IMR-90 (cell line): ENCODE measurements around the gene LBH. TPM values are rescaled to one million over a fixed set of nuclear protein-coding genes. Genes with fewer than 3 reads are reported as not detected.
A peak's percentile ranks its signal among the peaks of the same experiment; 100 is the strongest.

ENCODE experiments used
- ATAC-seq: fragments of 200-7000 bp; cut with Tn5 transposase; 2 replicates; pipeline ENCODE4 v1.9.1; 2020; ENCODE audit warnings: low read depth, mild to moderate bottlenecking, moderate library complexity
- BruUV-seq: library from RNA; stranded (reverse); fragments of 400-500 nt; replicated peaks from 2 replicates; lab custom pipeline; 2021; lab: Mats Ljungman, UMichigan
- CTCF ChIA-PET: fragments of 300-600 bp; formaldehyde crosslinking; extraction: SDS; loops from one replicate; lab custom pipeline; 2021; ENCODE audit warnings: antibody characterized with exemption; lab: Yijun Ruan, JAX
- POLR2A ChIA-PET: fragments of 300-600 bp; sonication (Branson Sonifier 250); formaldehyde crosslinking; loops from one replicate; lab custom pipeline; 2022; ENCODE audit warnings: antibody characterized with exemption; ENCODE audit not compliant: unreplicated experiment; lab: Charles Lee
- DNase-seq: peaks from one replicate; pipeline ENCODE4 v3.0.0; 2013
- H2AFZ ChIP-seq: replicated peaks from 2 replicates; pipeline ENCODE3; 2013; ENCODE audit warnings: low read length, mild to moderate bottlenecking; ENCODE audit not compliant: poor library complexity
- H2AK5ac ChIP-seq: 2 replicates; pipeline ENCODE4 v1.6.1; 2013; ENCODE audit warnings: low read depth, low read length, inconsistent platforms
- H2AK9ac ChIP-seq: replicated peaks from 2 replicates; pipeline ENCODE3; 2013; ENCODE audit warnings: mild to moderate bottlenecking, low read depth, low read length, moderate library complexity; ENCODE audit not compliant: poor library complexity
- H2BK120ac ChIP-seq: 2 replicates; pipeline ENCODE4 v1.6.1; 2013; ENCODE audit warnings: low read depth, low read length, inconsistent platforms
- H2BK15ac ChIP-seq: 3 replicates; pipeline ENCODE4 v1.6.1; 2013; ENCODE audit warnings: low read depth, low read length, inconsistent platforms
- H2BK20ac ChIP-seq: 2 replicates; pipeline ENCODE4 v1.6.1; 2013; ENCODE audit warnings: low read depth, mild to moderate bottlenecking, inconsistent platforms, low read length, moderate library complexity
- H2BK5ac ChIP-seq: 2 replicates; pipeline ENCODE4 v1.6.1; 2013; ENCODE audit warnings: mild to moderate bottlenecking, low read depth, low read length, inconsistent platforms; ENCODE audit not compliant: poor library complexity, severe bottlenecking
- H3K14ac ChIP-seq: replicated peaks from 2 replicates; pipeline ENCODE4 v1.6.1; 2013; ENCODE audit warnings: low read depth, low read length, inconsistent platforms
- H3K18ac ChIP-seq: 2 replicates; pipeline ENCODE4 v1.6.1; 2013; ENCODE audit warnings: low read depth, low read length, control low read depth
- H3K23ac ChIP-seq: 2 replicates; pipeline ENCODE4 v1.6.1; 2013; ENCODE audit warnings: low read depth, low read length, inconsistent platforms
- H3K27ac ChIP-seq: 2 replicates; pipeline ENCODE4 v1.5.1; 2013; ENCODE audit warnings: mild to moderate bottlenecking, control low read depth, low read length; ENCODE audit not compliant: insufficient read depth
- H3K27me3 ChIP-seq: 2 replicates; pipeline ENCODE4 v1.6.1; 2013; ENCODE audit warnings: low read length; ENCODE audit not compliant: control insufficient read depth, insufficient read depth
- H3K36me3 ChIP-seq: 2 replicates; pipeline ENCODE4 v1.6.1; 2013; ENCODE audit warnings: low read length, mixed read lengths; ENCODE audit not compliant: control insufficient read depth, insufficient read depth
- H3K4ac ChIP-seq: 2 replicates; pipeline ENCODE4 v1.6.1; 2013; ENCODE audit warnings: low read depth, low read length, inconsistent platforms
- H3K4me1 ChIP-seq: 2 replicates; pipeline ENCODE4 v1.6.1; 2013; ENCODE audit warnings: low read length, mixed read lengths; ENCODE audit not compliant: control insufficient read depth, insufficient read depth
- H3K4me2 ChIP-seq: 2 replicates; pipeline ENCODE4 v1.6.1; 2013; ENCODE audit warnings: low read depth, mild to moderate bottlenecking, control low read depth, low read length, moderate library complexity
- H3K4me3 ChIP-seq: 2 replicates; pipeline ENCODE4 v1.5.1; 2013; ENCODE audit warnings: low read depth, mild to moderate bottlenecking, control low read depth, low read length, moderate library complexity; ENCODE audit not compliant: insufficient read depth
- H3K56ac ChIP-seq: 2 replicates; pipeline ENCODE4 v1.6.1; 2013; ENCODE audit warnings: low read length, inconsistent platforms; ENCODE audit not compliant: insufficient read depth; ENCODE audit errors: extremely low read depth
- H3K79me1 ChIP-seq, 2 experiments: 2 replicates each; pipeline ENCODE4 v1.6.1; 2013; ENCODE audit warnings: low read length in 2 of 2, inconsistent platforms in 1 of 2, low read depth in 1 of 2
- H3K9ac ChIP-seq: 2 replicates; pipeline ENCODE4 v1.6.1; 2013; ENCODE audit warnings: low read depth, low read length, control low read depth
- H3K9me1 ChIP-seq: 2 replicates; pipeline ENCODE4 v1.6.1; 2013; ENCODE audit warnings: low read length, inconsistent platforms; ENCODE audit not compliant: insufficient read depth
- H3K9me3 ChIP-seq: 2 replicates; pipeline ENCODE4 v1.6.1; 2013; ENCODE audit warnings: low read length; ENCODE audit not compliant: control insufficient read depth, insufficient read depth
- H4K20me1 ChIP-seq: 2 replicates; pipeline ENCODE4 v1.6.1; 2013; ENCODE audit warnings: low read length, inconsistent platforms; ENCODE audit not compliant: insufficient read depth
- H4K5ac ChIP-seq: 2 replicates; pipeline ENCODE4 v1.6.1; 2013; ENCODE audit warnings: mild to moderate bottlenecking, low read depth, low read length, control low read depth
- H4K8ac ChIP-seq, 2 experiments: 2 replicates each; pipeline ENCODE4 v1.6.1; 2013; ENCODE audit warnings: low read depth in 2 of 2, low read length in 2 of 2, control low read depth in 1 of 2, inconsistent platforms in 1 of 2
- H4K91ac ChIP-seq: 2 replicates; pipeline ENCODE4 v1.6.1; 2013; ENCODE audit warnings: low read depth, low read length, inconsistent platforms; ENCODE audit not compliant: insufficient read depth
- BHLHE40 ChIP-seq: fragments of 150-350 bp; IDR thresholded peaks from 2 replicates; pipeline ENCODE4 v1.6.1; 2016; ENCODE audit warnings: mild to moderate bottlenecking, low read depth, low read length
- MXI1 ChIP-seq: IDR thresholded peaks from 2 replicates; pipeline ENCODE4 v1.6.1; 2012; ENCODE audit warnings: low read depth, mild to moderate bottlenecking, low read length, moderate library complexity, borderline replicate concordance
- RAD21 ChIP-seq: IDR thresholded peaks from 2 replicates; pipeline ENCODE4 v1.6.1; 2012; ENCODE audit warnings: low read length, improper control_type of control experiment
- WGBS, 2 experiments: methylation state at CpG; one replicate each; pipeline versions ENCODE4 v1.1.5 to v1.1.7; 2013; ENCODE audit warnings: missing lambda C conversion rate in 2 of 2; ENCODE audit not compliant: insufficient read length in 1 of 2; ENCODE audit errors: extremely low coverage in 2 of 2; 5-methylcytosine and 5-hydroxymethylcytosine counted together
- dilution Hi-C: fragments of 300-500 bp; cut with HindIII; formaldehyde crosslinking; loops from one replicate; pipeline ENCODE4 v1.14.3; 2018; ENCODE audit warnings: low sequenced_read_pairs; ENCODE audit not compliant: unreplicated experiment
- in situ Hi-C: fragments of 300-500 bp; cut with MboI; formaldehyde crosslinking; loops from 3 replicates; pipeline ENCODE4 v1.14.3; 2019; ENCODE audit warnings: low sequenced_read_pairs, inconsistent platforms, mixed read lengths
- intact Hi-C: fragments of 100-400 bp; cut with micrococcal nuclease; formaldehyde crosslinking; loops from 2 replicates; pipeline ENCODE4 v1.10.0; 2022
- polyA plus RNA-seq, 3 experiments: library from polyadenylated mRNA; depleted of rRNA; stranded (reverse); fragments of >200 nt; gene quantifications; 2 replicates each; pipeline ENCODE4 v1.2.3, GENCODE V29; 2012; ENCODE audit warnings: low replicate concordance in 1 of 3
- total RNA-seq: library from RNA; depleted of rRNA; stranded (reverse); fragments of >200 nt; gene quantifications from 2 replicates; pipeline ENCODE4 v1.2.3, GENCODE V29; 2012

LBH gene
- total and polyA plus RNA-seq, 2 of the 4 experiments (the other 2 are of a cell fraction): 158 to 202 TPM

DNA sequence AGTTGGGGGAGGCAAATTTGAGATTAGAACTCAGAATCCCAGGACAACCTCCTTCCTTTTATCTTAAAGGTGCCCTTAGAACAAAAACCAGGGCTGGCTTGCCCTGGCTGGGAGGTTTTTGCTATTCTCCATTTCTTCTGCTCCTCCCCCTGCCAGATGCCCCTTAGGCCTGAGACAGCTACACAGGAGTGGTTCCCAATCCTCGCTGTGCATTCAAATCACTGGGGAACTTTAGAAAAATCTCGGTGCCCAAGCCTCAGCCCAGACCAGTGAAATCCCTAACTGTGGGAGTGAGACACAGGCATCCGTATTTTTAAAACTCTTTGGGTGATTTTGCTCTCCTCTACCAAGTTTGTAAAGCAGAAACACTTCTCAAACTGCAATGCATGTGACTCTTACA is 38.8 kb downstream of the LBH start:
- Histone ChIP-seq H2AFZ (no peak overlapping the region), H2BK5ac (no peak overlapping the region), H3K9me1 (peaks cover 24% of the 10 kb centered on the region), H2AK9ac (no peak overlapping the region), H2BK15ac (peak overlapping the region; percentile 69; the same call in 2 of the 3 replicates), H3K27ac (no peak overlapping the region), H3K56ac (no peak overlapping the region), H3K4me2 (no peak overlapping the region), H2AK5ac (0 out of 2 replicates have a peak overlapping the region, but pooled peaks have one; percentile 93), H3K23ac (peak overlapping the region; percentile 38; the same call in 1 of the 2 replicates), H2BK20ac (peak overlapping the region; percentile 83), H3K9ac (no peak overlapping the region), H4K91ac (peak overlapping the region; percentile 86), H3K4me1 (peaks cover 31% of the 10 kb centered on the region), H3K18ac (peak overlapping the region; percentile 84), H3K27me3 (no peaks in the 10 kb centered on the region), H4K20me1 (no peaks in the 10 kb centered on the region), H3K36me3 (no peaks in the 10 kb centered on the region), H4K5ac (peak overlapping the region; percentile 60), H3K4ac (peak overlapping the region; percentile 78), H3K4me3 (no peak overlapping the region), H2BK120ac (peak overlapping the region; percentile 89), H3K9me3 (no peaks in the 10 kb centered on the region), H4K8ac (peak overlapping the region; percentile 37 to 44; a peak in 2 of 4 replicates), H3K79me1 (peaks cover 10 to 32% of the 10 kb centered on the region in 2 experiments; a peak in 3 of 4 replicates), H3K14ac (peak overlapping the region; percentile 44; the same call in 1 of the 2 replicates)
- TF ChIP-seq RAD21: no peak
- no peak for TF ChIP-seq BHLHE40
- TF ChIP-seq MXI1: no peak
- BruUV-seq: no TSS peak
- in situ Hi-C loops: no loop called here
- ATAC-seq (no peak), DNase-seq (no peak)
- WGBS, 2 experiments: 100% methylated on average over 1 of the region's 3 CpGs; no CpG with 5 or more reads in 1 of the 2 experiments
- CTCF ChIA-PET: no interaction called here
- dilution Hi-C loops: no loop called here
- intact Hi-C loops: no loop called here
- POLR2A ChIA-PET: no interaction called here
